ENCODE data around the gene MEGF9. TPM values are rescaled to one million over a fixed set of nuclear protein-coding genes. Genes with fewer than 3 reads are reported as not detected.
A peak's percentile ranks its signal among the peaks of the same experiment; 100 is the strongest.

The MEGF9 gene
- total and polyA plus RNA-seq, 2 of the 13 experiments (the other 11 are each of a cell fraction or from before 2014, with no cell fraction given), result 3.1 to 3.3 TPM

DNA sequence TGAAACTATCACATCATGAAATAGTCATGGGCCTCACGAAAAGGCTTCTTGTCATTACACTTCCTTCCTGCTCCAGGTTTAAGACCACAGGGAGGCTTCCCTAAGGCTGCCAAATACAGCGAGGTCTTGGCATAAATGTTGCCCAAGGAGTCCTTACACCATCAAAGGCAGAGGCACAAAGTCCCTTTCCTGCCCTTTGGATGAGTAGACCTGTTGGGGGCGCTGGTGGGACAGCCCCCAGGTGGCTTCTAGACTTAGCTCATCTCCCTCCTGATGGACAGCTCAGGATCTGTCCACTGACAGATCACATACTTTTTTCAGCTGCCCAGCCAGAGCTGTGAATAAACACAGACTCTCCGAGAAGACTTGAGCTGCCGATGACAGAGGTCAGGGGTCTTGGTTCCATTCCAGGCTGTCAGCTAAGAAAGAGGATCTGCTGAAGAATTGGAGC lies 15.5 kb upstream of the MEGF9 start (continued):
- TF ChIP-seq, protein P1, sequence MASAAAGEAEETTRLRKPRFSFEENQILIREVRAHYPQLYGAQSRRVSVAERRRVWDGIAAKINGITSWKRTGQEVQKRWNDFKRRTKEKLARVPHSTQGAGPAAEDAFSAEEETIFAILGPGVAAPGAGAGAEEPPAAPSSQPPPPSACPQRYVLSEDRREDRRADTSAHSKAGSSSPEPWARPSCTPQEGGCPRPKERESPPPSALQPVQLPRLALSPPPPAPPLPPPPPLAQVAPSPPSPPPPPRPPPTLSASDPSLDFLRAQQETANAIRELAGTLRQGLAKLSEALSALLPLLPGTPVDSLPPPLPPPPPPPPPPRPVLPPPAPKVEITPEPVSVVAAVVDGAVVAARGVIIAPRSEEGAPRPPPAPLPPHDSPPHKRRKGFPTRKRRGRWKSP (CRISPR knock-in tag; IDR thresholded peaks at IDR 0.05), result no peak
- no peak for TF ChIP-seq SOX6 (IDR thresholded peaks at IDR 0.05)
- TF ChIP-seq SOX6 (CRISPR knock-in tag; IDR thresholded peaks at IDR 0.05), result 0 out of 2 replicates have a peak, but pooled peaks have one; percentile 43
- TF ChIP-seq POLR2G (IDR thresholded peaks at IDR 0.05; ENCODE audit: low read depth, low read length), result no peak
- TF ChIP-seq ZNF543 (CRISPR knock-in tag; IDR thresholded peaks at IDR 0.05), result no peak
- TF ChIP-seq MYC (CRISPR knock-in tag; IDR thresholded peaks at IDR 0.05; ENCODE audit: borderline replicate concordance), result no peak
- TF ChIP-seq ZNF224 (CRISPR knock-in tag; IDR thresholded peaks at IDR 0.05), result no peak
- TF ChIP-seq HCFC1 (IDR thresholded peaks at IDR 0.05; ENCODE audit: low read depth, low read length), result no peak
- no peak for TF ChIP-seq ZNF17 (CRISPR knock-in tag; IDR thresholded peaks at IDR 0.05)
- TF ChIP-seq, protein P2, sequence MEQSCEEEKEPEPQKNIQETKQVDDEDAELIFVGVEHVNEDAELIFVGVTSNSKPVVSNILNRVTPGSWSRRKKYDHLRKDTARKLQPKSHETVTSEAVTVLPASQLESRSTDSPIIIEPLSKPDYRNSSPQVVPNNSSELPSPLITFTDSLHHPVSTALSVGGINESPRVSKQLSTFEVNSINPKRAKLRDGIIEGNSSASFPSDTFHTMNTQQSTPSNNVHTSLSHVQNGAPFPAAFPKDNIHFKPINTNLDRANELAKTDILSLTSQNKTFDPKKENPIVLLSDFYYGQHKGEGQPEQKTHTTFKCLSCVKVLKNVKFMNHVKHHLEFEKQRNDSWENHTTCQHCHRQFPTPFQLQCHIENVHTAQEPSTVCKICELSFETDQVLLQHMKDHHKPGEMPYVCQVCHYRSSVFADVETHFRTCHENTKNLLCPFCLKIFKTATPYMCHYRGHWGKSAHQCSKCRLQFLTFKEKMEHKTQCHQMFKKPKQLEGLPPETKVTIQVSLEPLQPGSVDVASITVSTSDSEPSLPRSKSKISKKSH (CRISPR knock-in tag; IDR thresholded peaks at IDR 0.05; ENCODE audit: borderline replicate concordance), result no peak
- peak; percentile 34 for TF ChIP-seq SALL1 (CRISPR knock-in tag; IDR thresholded peaks at IDR 0.05)
- no peak for TF ChIP-seq SCMH1 (CRISPR knock-in tag; IDR thresholded peaks at IDR 0.05; ENCODE audit: borderline replicate concordance)
- peak; percentile 81 for TF ChIP-seq HNF4G (IDR thresholded peaks at IDR 0.05; ENCODE audit: borderline replicate concordance, low read depth, low read length)
- TF ChIP-seq HNF4G (CRISPR knock-in tag; IDR thresholded peaks at IDR 0.05; ENCODE audit: borderline replicate concordance, low read depth), result no peak
- no peak for TF ChIP-seq ONECUT2 (CRISPR knock-in tag; IDR thresholded peaks at IDR 0.05)
- no peak for TF ChIP-seq KLF15 (CRISPR knock-in tag; IDR thresholded peaks at IDR 0.05; ENCODE audit: borderline replicate concordance)
- no peak for TF ChIP-seq KDM5B (CRISPR knock-in tag; IDR thresholded peaks at IDR 0.05; ENCODE audit: borderline replicate concordance)
- TF ChIP-seq ZNF776 (CRISPR knock-in tag; IDR thresholded peaks at IDR 0.05), result no peak
- TF ChIP-seq, protein P3, sequence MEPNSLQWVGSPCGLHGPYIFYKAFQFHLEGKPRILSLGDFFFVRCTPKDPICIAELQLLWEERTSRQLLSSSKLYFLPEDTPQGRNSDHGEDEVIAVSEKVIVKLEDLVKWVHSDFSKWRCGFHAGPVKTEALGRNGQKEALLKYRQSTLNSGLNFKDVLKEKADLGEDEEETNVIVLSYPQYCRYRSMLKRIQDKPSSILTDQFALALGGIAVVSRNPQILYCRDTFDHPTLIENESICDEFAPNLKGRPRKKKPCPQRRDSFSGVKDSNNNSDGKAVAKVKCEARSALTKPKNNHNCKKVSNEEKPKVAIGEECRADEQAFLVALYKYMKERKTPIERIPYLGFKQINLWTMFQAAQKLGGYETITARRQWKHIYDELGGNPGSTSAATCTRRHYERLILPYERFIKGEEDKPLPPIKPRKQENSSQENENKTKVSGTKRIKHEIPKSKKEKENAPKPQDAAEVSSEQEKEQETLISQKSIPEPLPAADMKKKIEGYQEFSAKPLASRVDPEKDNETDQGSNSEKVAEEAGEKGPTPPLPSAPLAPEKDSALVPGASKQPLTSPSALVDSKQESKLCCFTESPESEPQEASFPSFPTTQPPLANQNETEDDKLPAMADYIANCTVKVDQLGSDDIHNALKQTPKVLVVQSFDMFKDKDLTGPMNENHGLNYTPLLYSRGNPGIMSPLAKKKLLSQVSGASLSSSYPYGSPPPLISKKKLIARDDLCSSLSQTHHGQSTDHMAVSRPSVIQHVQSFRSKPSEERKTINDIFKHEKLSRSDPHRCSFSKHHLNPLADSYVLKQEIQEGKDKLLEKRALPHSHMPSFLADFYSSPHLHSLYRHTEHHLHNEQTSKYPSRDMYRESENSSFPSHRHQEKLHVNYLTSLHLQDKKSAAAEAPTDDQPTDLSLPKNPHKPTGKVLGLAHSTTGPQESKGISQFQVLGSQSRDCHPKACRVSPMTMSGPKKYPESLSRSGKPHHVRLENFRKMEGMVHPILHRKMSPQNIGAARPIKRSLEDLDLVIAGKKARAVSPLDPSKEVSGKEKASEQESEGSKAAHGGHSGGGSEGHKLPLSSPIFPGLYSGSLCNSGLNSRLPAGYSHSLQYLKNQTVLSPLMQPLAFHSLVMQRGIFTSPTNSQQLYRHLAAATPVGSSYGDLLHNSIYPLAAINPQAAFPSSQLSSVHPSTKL (CRISPR knock-in tag; IDR thresholded peaks at IDR 0.05), result peak; percentile 42
- no peak for TF ChIP-seq ZBTB3 (CRISPR knock-in tag; IDR thresholded peaks at IDR 0.05; ENCODE audit: borderline replicate concordance, low read depth)
- TF ChIP-seq GATAD2A (CRISPR knock-in tag; IDR thresholded peaks at IDR 0.05), result peak; percentile 60; the same call in 1 of the 2 replicates
- TF ChIP-seq ZNF746 (CRISPR knock-in tag; IDR thresholded peaks at IDR 0.05), result no peak
- 0 out of 2 replicates have a peak, but pooled peaks have one; percentile 15 for TF ChIP-seq CBX5 (CRISPR knock-in tag; IDR thresholded peaks at IDR 0.05; ENCODE audit: borderline replicate concordance)
- TF ChIP-seq, protein P4, sequence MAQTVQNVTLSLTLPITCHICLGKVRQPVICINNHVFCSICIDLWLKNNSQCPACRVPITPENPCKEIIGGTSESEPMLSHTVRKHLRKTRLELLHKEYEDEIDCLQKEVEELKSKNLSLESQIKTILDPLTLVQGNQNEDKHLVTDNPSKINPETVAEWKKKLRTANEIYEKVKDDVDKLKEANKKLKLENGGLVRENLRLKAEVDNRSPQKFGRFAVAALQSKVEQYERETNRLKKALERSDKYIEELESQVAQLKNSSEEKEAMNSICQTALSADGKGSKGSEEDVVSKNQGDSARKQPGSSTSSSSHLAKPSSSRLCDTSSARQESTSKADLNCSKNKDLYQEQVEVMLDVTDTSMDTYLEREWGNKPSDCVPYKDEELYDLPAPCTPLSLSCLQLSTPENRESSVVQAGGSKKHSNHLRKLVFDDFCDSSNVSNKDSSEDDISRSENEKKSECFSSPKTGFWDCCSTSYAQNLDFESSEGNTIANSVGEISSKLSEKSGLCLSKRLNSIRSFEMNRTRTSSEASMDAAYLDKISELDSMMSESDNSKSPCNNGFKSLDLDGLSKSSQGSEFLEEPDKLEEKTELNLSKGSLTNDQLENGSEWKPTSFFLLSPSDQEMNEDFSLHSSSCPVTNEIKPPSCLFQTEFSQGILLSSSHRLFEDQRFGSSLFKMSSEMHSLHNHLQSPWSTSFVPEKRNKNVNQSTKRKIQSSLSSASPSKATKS (CRISPR knock-in tag; IDR thresholded peaks at IDR 0.05), result no peak
